Karpas-422 (cell line): ENCODE data around the gene TFCP2L1. TPM values are rescaled to one million over a fixed set of nuclear protein-coding genes. Genes with fewer than 3 reads are reported as not detected.

ENCODE experiments used
- DNase-seq: peaks from one replicate; pipeline ENCODE4 v3.0.0-alpha.2; 2015
- H2AFZ ChIP-seq: fragments of 200-600 bp; sonication (generic); 2 replicates; pipeline ENCODE4 v1.6.1; 2014; ENCODE audit warnings: antibody characterized with exemption, low read length, mixed read lengths
- H3K27ac ChIP-seq: fragments of 200-600 bp; sonication (generic); 2 replicates; pipeline ENCODE4 v1.5.1; 2014; ENCODE audit warnings: mild to moderate bottlenecking, low read length, moderate library complexity
- H3K27me3 ChIP-seq: fragments of 200-600 bp; sonication (generic); 2 replicates; pipeline ENCODE4 v1.6.1; 2014; ENCODE audit warnings: low read length, mixed read lengths
- H3K36me3 ChIP-seq: fragments of 200-600 bp; sonication (generic); 2 replicates; pipeline ENCODE4 v1.6.1; 2014; ENCODE audit warnings: low read length, mixed read lengths; ENCODE audit not compliant: insufficient read depth
- H3K4me1 ChIP-seq: fragments of 200-600 bp; sonication (generic); 2 replicates; pipeline ENCODE4 v1.6.1; 2014; ENCODE audit warnings: mild to moderate bottlenecking, low read length, mixed read lengths
- H3K4me2 ChIP-seq: fragments of 200-600 bp; sonication (generic); 2 replicates; pipeline ENCODE4 v1.6.1; 2014; ENCODE audit warnings: low read length, low read depth, mild to moderate bottlenecking; ENCODE audit not compliant: poor library complexity, severe bottlenecking
- H3K4me3 ChIP-seq: fragments of 200-600 bp; sonication (generic); 2 replicates; pipeline ENCODE4 v1.5.1; 2014; ENCODE audit warnings: mild to moderate bottlenecking, antibody characterized with exemption, low read length, mixed read lengths
- H3K79me2 ChIP-seq: fragments of 200-600 bp; sonication (generic); 2 replicates; pipeline ENCODE4 v1.6.1; 2014; ENCODE audit warnings: mild to moderate bottlenecking, low read length, mixed read lengths
- H3K9ac ChIP-seq: fragments of 200-600 bp; sonication (generic); 2 replicates; pipeline ENCODE4 v1.6.0; 2014; ENCODE audit warnings: low read length
- H3K9me2 ChIP-seq: fragments of 200-600 bp; sonication (generic), shearing (Covaris generic); replicated peaks from 2 replicates; pipeline ENCODE4 v1.6.0; 2014; ENCODE audit warnings: mild to moderate bottlenecking, low read length, moderate library complexity; ENCODE audit not compliant: insufficient read depth
- H3K9me3 ChIP-seq: fragments of 300-700, 200-600 bp; sonication (generic); 2 replicates; pipeline ENCODE4 v1.6.1; 2014; ENCODE audit warnings: low read length, mixed read lengths
- H4K20me1 ChIP-seq: fragments of 200-600 bp; sonication (generic); 2 replicates; pipeline ENCODE4 v1.6.1; 2014; ENCODE audit warnings: mild to moderate bottlenecking, antibody characterized with exemption, low read length, low read depth; ENCODE audit not compliant: insufficient read depth
- total RNA-seq: library from RNA; depleted of rRNA; stranded (reverse); fragments of >200 nt; shearing (Covaris generic); gene quantifications from 2 replicates; pipeline ENCODE4 v1.2.3, GENCODE V29; 2014; ENCODE audit warnings: low replicate concordance

The TFCP2L1 gene
- total RNA-seq, 1 experiment from 2014 or later: not detected

GRCh38 chr2:121200419-121201315 is 84.3 kb downstream of the TFCP2L1 start:
- H3K4me1 ChIP-seq: no peaks in the 10 kb centered on the region
- no peak overlapping the region for H3K27ac ChIP-seq
- no peak overlapping the region for H2AFZ ChIP-seq
- no peaks in the 10 kb centered on the region for H3K9me2 ChIP-seq
- H4K20me1 ChIP-seq: no peaks in the 10 kb centered on the region
- H3K79me2 ChIP-seq: no peaks in the 10 kb centered on the region
- no peaks in the 10 kb centered on the region for H3K9me3 ChIP-seq
- no peak overlapping the region for H3K9ac ChIP-seq
- no peaks in the 10 kb centered on the region for H3K27me3 ChIP-seq
- no peak overlapping the region for H3K4me2 ChIP-seq
- H3K36me3 ChIP-seq: no peaks in the 10 kb centered on the region
- H3K4me3 ChIP-seq: no peak overlapping the region
- no peak for DNase-seq

- Histone ChIP-seq H3K27me3 (no peaks in the 10 kb centered on the region), H3K79me2 (no peaks in the 10 kb centered on the region), H3K4me2 (no peak overlapping the region), H3K4me1 (no peaks in the 10 kb centered on the region), H3K36me3 (no peaks in the 10 kb centered on the region), H2AFZ (no peak overlapping the region), H4K20me1 (no peaks in the 10 kb centered on the region), H3K9me2 (no peaks in the 10 kb centered on the region), H3K4me3 (no peak overlapping the region), H3K9me3 (no peaks in the 10 kb centered on the region), H3K27ac (no peak overlapping the region), H3K9ac (no peak overlapping the region)
- DNase-seq: no peak
Observed at GRCh38 chr2:121200011-121200347, 85.0 kb downstream of the TFCP2L1 start.

- Histone ChIP-seq H3K36me3 (no peaks in the 10 kb centered on the region), H3K27me3 (no peaks in the 10 kb centered on the region), H2AFZ (no peak overlapping the region), H3K4me3 (no peak overlapping the region), H4K20me1 (no peaks in the 10 kb centered on the region), H3K79me2 (no peaks in the 10 kb centered on the region), H3K27ac (no peak overlapping the region), H3K4me1 (no peaks in the 10 kb centered on the region), H3K9me3 (no peaks in the 10 kb centered on the region), H3K4me2 (no peak overlapping the region), H3K9ac (no peak overlapping the region), H3K9me2 (no peaks in the 10 kb centered on the region)
- DNase-seq: no peak
Observed at GRCh38 chr2:121199281-121200010, 85.6 kb downstream of the TFCP2L1 start.

- H3K4me1 ChIP-seq: no peaks in the 10 kb centered on the region
- no peak overlapping the region for H3K9ac ChIP-seq
- no peaks in the 10 kb centered on the region for H3K79me2 ChIP-seq
- no peak overlapping the region for H2AFZ ChIP-seq
- H3K27ac ChIP-seq: no peak overlapping the region
- no peaks in the 10 kb centered on the region for H3K9me2 ChIP-seq
- no peaks in the 10 kb centered on the region for H3K36me3 ChIP-seq
- no peaks in the 10 kb centered on the region for H3K9me3 ChIP-seq
- H4K20me1 ChIP-seq: no peaks in the 10 kb centered on the region
- no peaks in the 10 kb centered on the region for H3K27me3 ChIP-seq
- no peak overlapping the region for H3K4me3 ChIP-seq
- no peak for DNase-seq
- H3K4me2 ChIP-seq: no peak overlapping the region
Observed at GRCh38 chr2:121197369-121198091, 87.5 kb downstream of the TFCP2L1 start.

- Histone ChIP-seq H3K9me2 (no peaks in the 10 kb centered on the region), H3K4me1 (no peaks in the 10 kb centered on the region), H3K4me2 (no peak overlapping the region), H3K27ac (no peak overlapping the region), H2AFZ (no peak overlapping the region), H3K9ac (no peak overlapping the region), H3K36me3 (no peaks in the 10 kb centered on the region), H3K9me3 (no peaks in the 10 kb centered on the region), H4K20me1 (no peaks in the 10 kb centered on the region), H3K27me3 (no peaks in the 10 kb centered on the region), H3K79me2 (no peaks in the 10 kb centered on the region), H3K4me3 (no peak overlapping the region)
- DNase-seq: no peak
Observed at GRCh38 chr2:121196849-121197155, 88.2 kb downstream of the TFCP2L1 start.

- Histone ChIP-seq H3K27me3 (no peaks in the 10 kb centered on the region), H3K9me2 (no peaks in the 10 kb centered on the region), H3K4me3 (no peak overlapping the region), H3K36me3 (no peaks in the 10 kb centered on the region), H3K79me2 (no peaks in the 10 kb centered on the region), H3K4me1 (no peaks in the 10 kb centered on the region), H3K27ac (no peak overlapping the region), H3K4me2 (no peak overlapping the region), H3K9me3 (no peaks in the 10 kb centered on the region), H3K9ac (no peak overlapping the region), H4K20me1 (no peaks in the 10 kb centered on the region), H2AFZ (no peak overlapping the region)
- no peak for DNase-seq
Observed at GRCh38 chr2:121196132-121196848, 88.7 kb downstream of the TFCP2L1 start.

GRCh38 chr2:121195036-121195435 is 90.0 kb downstream of the TFCP2L1 start:
- Histone ChIP-seq H3K9me3 (no peaks in the 10 kb centered on the region), H3K4me3 (no peak overlapping the region), H3K9me2 (no peaks in the 10 kb centered on the region), H4K20me1 (no peaks in the 10 kb centered on the region), H3K27ac (no peak overlapping the region), H3K9ac (no peak overlapping the region), H3K27me3 (no peaks in the 10 kb centered on the region), H3K4me1 (no peaks in the 10 kb centered on the region), H2AFZ (no peak overlapping the region), H3K36me3 (no peaks in the 10 kb centered on the region), H3K4me2 (no peak overlapping the region), H3K79me2 (no peaks in the 10 kb centered on the region)
- DNase-seq: no peak

GRCh38 chr2:121194626-121195025 is 90.4 kb downstream of the TFCP2L1 start:
- Histone ChIP-seq H3K4me3 (no peak overlapping the region), H4K20me1 (no peaks in the 10 kb centered on the region), H2AFZ (no peak overlapping the region), H3K27ac (no peak overlapping the region), H3K79me2 (no peaks in the 10 kb centered on the region), H3K9me3 (no peaks in the 10 kb centered on the region), H3K4me2 (no peak overlapping the region), H3K9me2 (no peaks in the 10 kb centered on the region), H3K27me3 (no peaks in the 10 kb centered on the region), H3K9ac (no peak overlapping the region), H3K36me3 (no peaks in the 10 kb centered on the region), H3K4me1 (no peaks in the 10 kb centered on the region)
- DNase-seq: no peak
